Astrocyte of the spinal cord (primary cell): ENCODE measurements around the gene RNF208.

ENCODE experiments used
- DNase-seq: peaks from one replicate; pipeline ENCODE4 v3.0.0; 2011; ENCODE audit warnings: low read depth, low spot score
- H3K4me3 ChIP-seq: 2 replicates; pipeline ENCODE4 v1.5.1; 2011; ENCODE audit warnings: low read depth, mild to moderate bottlenecking, low read length, moderate library complexity
- CTCF ChIP-seq: IDR thresholded peaks from 2 replicates; pipeline ENCODE4 v1.5.1; 2012; ENCODE audit warnings: low read depth, mild to moderate bottlenecking, low read length, inconsistent platforms
- in situ Hi-C: cut with HindIII; loops from 2 replicates; pipeline ENCODE4 v1.10.0; 2017; ENCODE audit warnings: low sequenced_read_pairs

Gene RNF208

DNA sequence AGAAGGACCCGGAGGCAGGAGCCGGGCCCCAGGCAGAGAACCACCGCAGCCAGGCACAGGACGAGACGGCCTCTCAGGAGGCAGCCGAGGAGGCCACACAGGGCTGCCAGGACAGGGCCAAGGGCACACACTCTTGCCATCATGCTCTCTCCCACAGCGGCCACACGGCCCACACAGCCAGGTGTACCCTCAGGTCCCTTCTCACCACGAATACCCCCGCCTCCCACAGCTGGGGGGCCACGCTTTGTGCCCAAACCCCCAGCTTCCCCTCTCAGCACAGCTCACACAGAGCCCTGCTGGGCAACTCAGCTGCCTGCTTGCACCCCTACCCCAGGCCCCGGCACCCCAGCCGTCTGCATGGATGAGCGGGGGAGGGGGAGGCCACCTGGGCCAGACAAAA, 28.3 kb downstream of the RNF208 start:
- H3K4me3 ChIP-seq, result no peak overlapping the region
- in situ Hi-C loops, result no loop called here
- TF ChIP-seq CTCF, result no peak
- no peak for DNase-seq

DNA sequence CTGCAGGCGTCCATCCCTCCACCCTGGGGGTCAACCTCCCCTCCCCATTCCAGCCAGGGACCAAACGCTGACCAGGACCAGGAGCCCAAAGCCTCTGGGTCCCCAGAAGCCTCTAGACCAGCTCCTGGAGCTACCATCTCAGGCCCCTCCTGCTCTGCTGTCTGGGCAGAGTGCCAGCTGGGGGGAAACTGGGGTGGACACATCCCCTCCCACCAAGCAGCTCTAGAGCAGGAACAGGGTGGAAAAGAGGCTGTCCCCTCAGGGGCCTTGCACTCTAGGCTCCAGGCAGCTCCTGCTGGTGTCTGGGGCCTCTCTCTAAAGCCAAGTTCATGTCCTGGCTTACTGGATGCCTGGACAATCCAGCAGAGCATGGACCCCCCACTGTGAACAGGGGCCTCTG, 29.2 kb downstream of the RNF208 start:
- TF ChIP-seq CTCF, result no peak
- no peak for DNase-seq
- in situ Hi-C loops, result no loop called here
- no peak overlapping the region for H3K4me3 ChIP-seq

DNA sequence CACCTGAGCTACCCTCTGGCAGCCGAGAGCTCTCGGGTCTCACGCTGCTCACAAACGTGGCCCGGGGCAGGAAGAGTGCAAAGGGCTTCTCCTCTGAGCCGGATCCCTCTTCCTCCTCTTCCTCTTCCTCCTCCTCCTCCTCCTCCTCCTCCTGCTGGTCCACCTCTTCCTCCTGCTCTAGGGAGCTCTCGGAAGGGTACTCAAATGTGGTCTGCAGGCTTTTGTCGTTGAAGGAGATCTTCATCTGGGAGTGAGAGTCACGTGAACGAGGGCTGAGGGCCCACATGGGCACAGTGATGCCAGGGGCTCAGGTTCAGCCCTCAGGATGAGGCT, 29.6 kb downstream of the RNF208 start:
- TF ChIP-seq CTCF, result no peak
- in situ Hi-C loops, result no loop called here
- DNase-seq, result no peak
- no peak overlapping the region for H3K4me3 ChIP-seq

GRCh38 chr9:137191691-137192447, 30.2 kb downstream of the RNF208 start:
- H3K4me3 ChIP-seq, result no peak overlapping the region
- no peak for DNase-seq
- TF ChIP-seq CTCF, result no peak
- in situ Hi-C loops, result no loop called here

GRCh38 chr9:137191245-137191644, 30.8 kb downstream of the RNF208 start:
- in situ Hi-C loops, result no loop called here
- H3K4me3 ChIP-seq, result no peak overlapping the region
- DNase-seq, result no peak
- TF ChIP-seq CTCF, result no peak

- no peak for TF ChIP-seq CTCF
- in situ Hi-C loops, result no loop called here
- no peak for DNase-seq
- H3K4me3 ChIP-seq, result no peak overlapping the region
These were observed 31.7 kb downstream of the RNF208 start for GRCh38 chr9:137190315-137190856.
